Kidney (tissue), 14 donors: Measurements from ENCODE around the gene RBMX2. TPM values are rescaled to one million over a fixed set of nuclear protein-coding genes. Genes with fewer than 3 reads are reported as not detected.

Experiments used
- DNase-seq, 5 donors: peaks; one replicate each; pipeline ENCODE4 v3.0.0-alpha.2; 2013 to 2020
- FAIRE-seq: peaks from 2 replicates; lab custom pipeline; 2012; peaks lifted over from hg19 to GRCh38; lab: Jason Lieb, UNC
- H3K27ac ChIP-seq, 2 donors: one replicate each; pipeline ENCODE4 v1.7.0; 2013; ENCODE audit warnings: low read depth in 2 of 2, low read length in 2 of 2, inconsistent platforms in 1 of 2
- H3K27me3 ChIP-seq: one replicate; pipeline ENCODE4 v1.7.1; 2013; ENCODE audit warnings: low read length, inconsistent platforms; ENCODE audit not compliant: control insufficient read depth, insufficient read depth
- H3K36me3 ChIP-seq, 3 donors: one replicate each; pipeline versions ENCODE4 v1.7.0 to v1.7.1; 2013; ENCODE audit warnings: low read length in 3 of 3, control low read depth in 1 of 3, inconsistent platforms in 1 of 3; ENCODE audit not compliant: insufficient read depth in 3 of 3, control insufficient read depth in 2 of 3
- H3K4me1 ChIP-seq, 3 donors: one replicate each; pipeline versions ENCODE4 v1.7.0 to v1.7.1; 2013; ENCODE audit warnings: low read length in 3 of 3, inconsistent platforms in 1 of 3, low read depth in 1 of 3; ENCODE audit not compliant: control insufficient read depth in 2 of 3, insufficient read depth in 2 of 3
- H3K4me3 ChIP-seq, 3 donors: one replicate each; pipeline versions ENCODE4 v1.7.0 to v1.8.1; 2013; ENCODE audit warnings: low read length in 3 of 3, control low read depth in 1 of 3, inconsistent platforms in 1 of 3
- H3K9ac ChIP-seq, 3 donors: one replicate each; pipeline versions ENCODE4 v1.7.0 to v1.7.1; 2013; ENCODE audit warnings: low read length in 3 of 3, control low read depth in 1 of 3, inconsistent platforms in 1 of 3
- H3K9me3 ChIP-seq, 3 donors: one replicate each; pipeline versions ENCODE4 v1.7.0 to v1.7.1; 2013; ENCODE audit warnings: low read length in 3 of 3, control low read depth in 1 of 3, inconsistent platforms in 1 of 3; ENCODE audit not compliant: control insufficient read depth in 2 of 3, insufficient read depth in 1 of 3
- CTCF ChIP-seq: IDR thresholded peaks from 3 replicates; pipeline ENCODE4 v1.5.1; 2012; ENCODE audit warnings: mild to moderate bottlenecking, moderate library complexity, borderline replicate concordance; ENCODE audit not compliant: insufficient read depth; ENCODE audit errors: extremely low read depth
- intact Hi-C: fragments of 100-400 bp; cut with DNase I; formaldehyde crosslinking; loops from one replicate; pipeline ENCODE4 v1.11.1; 2022
- polyA plus RNA-seq: library from polyadenylated mRNA; stranded (reverse); fragments of 350-450 nt; fragmentation: Illumina TruSeq; extraction: RNeasy Lipid Tissue Mini Kit (QIAGEN cat#74804); gene quantifications from one replicate; pipeline ENCODE4 v1.2.3, GENCODE V29; 2014; ENCODE audit warnings: low read depth, low replicate concordance; ENCODE audit not compliant: insufficient read depth
- total RNA-seq: library from RNA; stranded (reverse); fragmentation: NEBNext Ultra II Directional; extraction: Animal tissue kit (Norgen Biotek cat#: 25700); gene quantifications from one replicate; pipeline ENCODE4 v1.2.1, GENCODE V29; 2021
- donor health status: control.
- donor health status: control.
- donor health status: control.
- donor health status: control.
- donor health status: control.
- donor health status: DM: yes; HTN: yes; CAD: no.
- donor health status: Normal renal cell carcinoma (clear cell type).

The RBMX2 gene
- total and polyA plus RNA-seq, 2 donors from 2014 or later = 16.0 to 24.0 TPM

- no peak overlapping the region for H3K27ac ChIP-seq
- no peak overlapping the region for H3K4me3 ChIP-seq
- H3K9me3 ChIP-seq = no peaks in the 10 kb centered on the region
- TF ChIP-seq CTCF = no peak
- no peak overlapping the region for H3K9ac ChIP-seq
- H3K36me3 ChIP-seq = no peaks in the 10 kb centered on the region
- H3K4me1 ChIP-seq = no peaks in the 10 kb centered on the region
- no peaks in the 10 kb centered on the region for H3K27me3 ChIP-seq
- FAIRE-seq (no peak), DNase-seq (no peak)
- intact Hi-C loops = no loop called here
Observed at GRCh38 chrX:130446974-130447373, 45.2 kb downstream of the RBMX2 start.

Other genes with a start within 250 kb of the RBMX2 start
- 55.0 TPM for gene AIFM1, start 236.1 kb upstream of the RBMX2 start, total RNA-seq
- gene AIFM1, start 236.1 kb upstream of the RBMX2 start, polyA plus RNA-seq = 255 TPM
- gene RAB33A, start 230.0 kb upstream of the RBMX2 start, total RNA-seq = 2.9 TPM
- not detected for gene RAB33A, start 230.0 kb upstream of the RBMX2 start, polyA plus RNA-seq
- gene ZNF280C, start 133.1 kb upstream of the RBMX2 start, total RNA-seq = 5.0 TPM
- 0.60 TPM for gene ZNF280C, start 133.1 kb upstream of the RBMX2 start, polyA plus RNA-seq
- gene SLC25A14, start 62.1 kb upstream of the RBMX2 start, total RNA-seq = 12.5 TPM
- 13.2 TPM for gene SLC25A14, start 62.1 kb upstream of the RBMX2 start, polyA plus RNA-seq
- gene GPR119, start 16.3 kb upstream of the RBMX2 start, total RNA-seq = not detected
- gene GPR119, start 16.3 kb upstream of the RBMX2 start, polyA plus RNA-seq = not detected